NCI-H226 (cell line): ENCODE data around the gene GNB1.
A peak's percentile ranks its signal among the peaks of the same experiment; 100 is the strongest.
"Not testable (repeated sequence)": the region's sequence is repeated elsewhere in the genome, so short reads cannot be mapped to it uniquely, and the experiment has no call there.

ENCODE experiments used
- DNase-seq: peaks from one replicate; pipeline ENCODE4 v3.0.0-alpha.2; 2015

GNB1 gene

DNA sequence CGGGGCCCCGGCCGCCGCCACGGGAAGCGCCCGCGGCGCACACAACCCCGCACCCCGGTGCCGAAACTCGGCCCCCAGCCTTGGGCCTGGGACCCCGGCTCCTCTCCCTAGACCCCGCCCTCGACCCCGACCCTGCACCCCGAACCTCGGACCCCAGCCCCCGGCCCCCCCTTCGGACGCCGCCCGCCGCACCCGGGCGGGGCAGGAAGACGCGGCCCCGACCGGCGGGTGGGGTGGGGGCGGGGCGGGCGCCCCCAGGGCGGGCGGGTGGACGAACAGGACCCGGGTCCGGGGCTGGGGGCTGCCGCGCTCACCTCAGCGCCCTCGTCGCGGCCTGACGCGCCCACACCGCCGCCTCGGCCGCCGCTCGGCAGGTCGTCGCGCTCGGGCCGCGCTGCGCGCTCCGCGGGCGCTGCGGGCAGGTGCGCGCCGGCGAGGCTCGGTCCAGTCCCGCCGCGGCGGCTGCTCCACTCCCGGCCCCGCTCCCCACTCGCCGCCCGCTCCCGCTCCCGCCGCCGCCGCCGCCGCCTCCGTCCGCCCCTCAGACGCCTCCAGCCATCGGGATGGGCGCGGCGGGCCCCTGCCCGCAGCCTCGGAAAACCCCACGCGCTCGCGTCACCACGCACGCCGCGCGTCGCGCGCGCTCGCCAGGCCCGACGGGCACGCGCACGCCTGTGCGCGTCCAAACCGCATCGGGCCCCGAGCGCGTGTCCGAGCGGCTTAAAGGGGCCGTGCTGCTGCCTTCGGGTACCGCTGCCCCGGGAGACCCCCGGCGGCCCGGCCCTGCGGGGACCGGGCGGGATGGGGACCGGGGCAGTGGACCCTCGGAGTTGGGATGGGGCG, at the start of gene GNB1:
TSS of gene GNB1 (minus strand) at position 582 of the 843 bp plus-strand sequence. CDS start 65,634 bp downstream, outside the sequence.
- DNase-seq, result peak; percentile 85

DNA sequence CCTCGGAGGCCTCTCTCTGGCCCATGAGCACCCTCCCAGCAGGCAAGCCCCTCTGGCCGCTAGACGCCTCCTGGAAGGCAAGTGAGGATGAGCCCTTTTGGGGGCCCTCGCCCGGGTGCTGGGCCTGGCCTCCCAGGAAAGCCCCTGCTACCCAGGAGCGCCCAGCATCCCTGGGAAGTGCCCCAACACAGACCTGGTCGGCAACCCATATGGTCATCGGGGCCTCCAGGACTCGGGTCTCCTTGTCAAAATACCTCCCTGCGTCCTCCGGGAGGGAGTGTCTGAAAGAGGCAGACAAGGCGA, 49.2 kb upstream of the GNB1 start:
- no peak for DNase-seq

DNA sequence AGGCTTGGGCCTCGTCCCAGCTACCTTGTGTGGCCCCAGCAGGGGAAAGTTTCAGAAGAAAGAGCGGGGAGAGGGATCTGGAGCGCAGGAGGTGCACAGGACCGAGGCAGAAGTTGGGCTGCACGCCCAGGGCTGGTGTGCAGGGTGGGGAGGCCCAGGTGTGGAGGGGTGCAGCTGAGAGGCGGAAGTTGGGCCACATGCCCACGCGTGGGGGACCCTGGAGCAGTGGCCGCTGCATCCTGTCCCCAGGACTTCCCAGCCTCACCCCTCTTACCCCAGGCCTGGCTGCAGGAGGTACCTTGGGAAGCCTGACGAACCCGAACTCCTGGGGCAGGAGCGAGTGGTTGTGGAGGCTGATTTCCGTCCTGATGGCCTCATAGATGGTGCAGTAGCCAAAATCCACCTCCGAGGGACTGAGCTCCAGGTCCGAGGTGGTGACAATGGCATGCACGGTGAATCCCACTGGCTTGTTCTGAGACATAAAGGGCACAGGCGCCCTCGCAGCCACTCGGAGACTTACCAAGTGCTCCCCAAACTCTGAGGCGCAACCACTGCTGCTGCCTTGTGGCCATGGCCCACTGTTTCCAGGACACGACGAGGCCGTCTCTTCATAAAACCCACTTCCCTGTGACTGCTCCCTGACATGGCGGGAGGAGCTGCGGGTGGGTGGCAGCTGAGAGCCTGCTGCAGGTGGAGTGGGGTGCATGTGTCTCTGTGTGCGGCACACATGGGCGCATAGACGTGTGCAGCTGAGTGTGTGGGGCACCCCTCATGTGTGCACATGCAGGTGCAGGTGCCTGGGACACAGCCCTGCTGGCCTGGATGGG, 48.6 kb upstream of the GNB1 start:
- DNase-seq, result no peak

DNA sequence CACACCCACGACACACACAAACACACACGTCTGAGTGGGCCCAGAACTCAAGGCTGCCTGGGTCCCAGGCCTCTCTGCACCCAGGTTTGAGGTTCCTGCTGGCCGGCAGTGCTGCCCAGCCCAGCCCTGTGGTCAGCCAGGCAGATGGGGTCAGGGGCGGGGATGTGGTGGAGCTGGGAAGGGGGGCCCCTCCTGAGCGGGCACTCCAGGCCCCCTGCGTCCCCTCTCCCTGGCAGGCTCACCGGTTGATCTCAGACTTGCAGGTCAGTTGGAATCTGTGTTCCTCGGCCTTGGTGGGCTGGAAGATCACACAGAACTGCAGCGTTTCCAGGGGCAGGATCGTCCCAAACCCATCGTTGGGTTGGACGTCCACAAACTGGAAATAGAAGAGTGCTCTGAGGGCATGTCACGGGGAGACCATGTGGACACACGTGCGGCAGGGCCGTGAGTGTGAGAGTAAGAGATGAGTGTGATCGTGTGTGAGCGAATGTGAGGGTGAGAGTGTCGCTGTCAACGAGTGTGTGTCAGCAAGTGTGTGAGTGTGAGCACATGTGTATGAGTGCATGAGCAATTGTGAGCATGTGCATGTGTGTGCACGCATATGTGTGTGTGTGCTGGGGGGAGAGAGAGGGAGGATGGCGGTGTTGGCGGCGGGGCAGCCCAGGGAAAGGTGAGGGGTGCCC, 47.9 kb upstream of the GNB1 start:
- DNase-seq, result no peak

DNA sequence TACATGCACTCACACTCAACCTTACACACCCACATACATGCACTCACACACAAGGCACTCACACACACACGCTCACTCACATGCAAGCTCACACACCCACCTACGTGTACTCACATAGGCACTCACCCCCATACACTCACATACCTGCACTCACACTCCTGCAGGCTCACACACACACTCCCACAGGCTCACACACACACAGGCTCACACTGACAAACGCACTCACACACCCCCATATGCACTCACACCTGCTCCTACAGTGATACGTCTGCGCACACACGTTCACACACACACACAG, 47.3 kb upstream of the GNB1 start:
- no peak for DNase-seq

DNA sequence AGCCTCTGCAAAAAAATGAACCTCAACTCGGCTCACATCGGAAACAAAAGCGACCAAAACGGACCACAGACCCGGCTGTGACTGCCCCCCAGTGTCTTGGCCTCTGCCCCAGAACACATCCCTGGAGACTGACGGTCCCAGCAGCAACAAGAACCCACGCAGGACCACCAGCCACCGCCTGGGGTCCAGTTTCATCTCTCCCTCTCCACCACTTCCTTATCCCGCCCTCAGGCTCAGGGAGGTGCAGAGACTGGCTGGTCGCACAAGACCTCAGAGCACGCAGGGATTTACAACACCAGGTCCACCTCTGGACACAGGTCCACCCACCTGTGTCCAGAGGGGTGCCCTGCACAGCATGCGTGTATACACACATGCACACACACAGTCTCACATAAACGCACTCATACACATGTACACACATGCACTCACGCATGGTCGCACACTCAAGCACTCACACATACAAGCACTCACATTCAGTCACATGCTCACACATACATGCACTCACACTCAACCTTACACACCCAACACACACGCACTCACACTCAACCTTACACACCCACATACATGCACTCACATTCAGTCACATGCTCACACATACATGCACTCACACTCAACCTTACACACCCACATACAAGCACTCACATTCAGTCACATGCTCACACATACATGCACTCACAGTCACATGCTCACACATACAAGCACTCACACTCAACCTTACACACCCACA, 46.8 kb upstream of the GNB1 start:
- no peak for DNase-seq

DNA sequence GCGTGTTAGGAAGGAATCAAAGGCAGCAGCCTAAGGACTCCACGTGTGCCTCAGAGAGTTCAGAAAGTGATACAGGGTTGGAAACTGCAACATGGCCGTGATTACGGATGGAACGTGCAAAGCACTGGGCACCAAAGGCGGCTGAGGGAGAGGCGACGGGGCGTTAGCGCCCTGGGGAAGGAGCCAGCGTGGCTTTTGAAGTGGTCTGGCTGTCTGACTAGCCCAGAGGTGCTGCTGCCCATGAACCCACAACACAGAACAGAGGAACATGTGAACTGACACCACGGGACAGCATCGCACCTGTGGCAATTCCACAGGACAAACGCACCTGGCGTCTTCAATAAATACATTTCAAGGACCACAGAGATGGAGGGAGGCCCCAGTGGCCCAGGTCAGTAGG, 46.2 kb upstream of the GNB1 start:
- DNase-seq, result no peak

DNA sequence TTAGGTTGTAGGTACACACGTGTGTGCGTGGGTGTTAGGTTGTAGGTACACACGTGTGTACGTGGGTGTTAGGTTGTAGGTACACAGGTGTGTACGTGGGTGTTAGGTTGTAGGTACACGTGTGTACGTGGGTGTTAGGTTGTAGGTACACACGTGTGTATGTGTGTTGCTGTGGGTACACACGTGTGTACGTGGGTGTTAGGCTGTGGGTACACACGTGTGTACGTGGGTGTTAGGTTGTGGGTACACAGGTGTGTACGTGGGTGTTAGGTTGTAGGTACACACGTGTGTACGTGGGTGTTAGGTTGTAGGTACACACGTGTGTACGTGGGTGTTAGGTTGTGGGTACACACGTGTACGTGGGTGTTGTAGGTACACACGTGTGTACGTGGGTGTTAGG, 44.0 kb upstream of the GNB1 start:
- DNase-seq, result not testable (repeated sequence)

DNA sequence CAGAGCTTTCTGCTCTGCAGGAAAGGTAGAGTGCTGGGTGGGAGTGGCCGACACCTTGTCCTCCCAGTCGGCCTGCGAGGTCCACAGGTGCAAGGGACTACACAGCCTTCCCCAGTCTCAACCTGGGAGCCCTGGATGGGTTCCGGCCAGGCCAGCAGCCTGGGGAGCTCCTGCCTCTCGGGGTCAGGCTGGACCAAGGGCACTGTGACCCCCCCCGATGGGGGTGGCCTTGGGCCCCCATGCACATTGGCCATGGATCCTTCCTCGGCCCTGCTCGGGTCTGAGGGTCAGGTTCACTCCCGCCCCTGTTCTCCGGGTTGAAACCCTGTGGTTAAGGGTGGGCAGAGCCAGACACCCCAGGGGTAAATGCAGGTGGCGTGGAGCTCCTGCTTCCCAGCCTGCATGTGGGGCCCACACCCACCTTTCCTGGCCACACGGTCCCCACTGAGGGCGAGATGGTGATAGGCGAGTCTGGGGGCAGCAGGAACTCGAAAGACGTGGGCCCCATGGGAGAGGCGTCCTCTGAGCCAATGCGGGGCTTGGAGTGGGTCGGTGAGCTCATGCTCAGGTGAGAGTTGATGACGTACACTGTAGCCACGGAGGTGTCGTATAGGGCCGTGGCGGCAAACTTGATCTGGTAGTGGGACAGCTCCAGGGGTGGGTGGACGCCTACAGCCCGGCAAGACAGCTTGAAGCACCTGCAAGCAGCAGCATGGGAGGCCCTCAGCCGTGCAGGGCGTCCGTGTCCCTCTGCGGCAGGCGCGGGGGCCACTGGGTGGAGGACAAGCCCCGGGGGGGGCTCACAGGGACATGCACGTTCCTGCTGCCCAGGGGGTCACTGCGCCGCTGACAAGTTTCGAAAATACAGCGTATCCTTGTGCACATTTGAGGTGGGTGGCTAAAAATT, 39.0 kb upstream of the GNB1 start:
- DNase-seq, result no peak

DNA sequence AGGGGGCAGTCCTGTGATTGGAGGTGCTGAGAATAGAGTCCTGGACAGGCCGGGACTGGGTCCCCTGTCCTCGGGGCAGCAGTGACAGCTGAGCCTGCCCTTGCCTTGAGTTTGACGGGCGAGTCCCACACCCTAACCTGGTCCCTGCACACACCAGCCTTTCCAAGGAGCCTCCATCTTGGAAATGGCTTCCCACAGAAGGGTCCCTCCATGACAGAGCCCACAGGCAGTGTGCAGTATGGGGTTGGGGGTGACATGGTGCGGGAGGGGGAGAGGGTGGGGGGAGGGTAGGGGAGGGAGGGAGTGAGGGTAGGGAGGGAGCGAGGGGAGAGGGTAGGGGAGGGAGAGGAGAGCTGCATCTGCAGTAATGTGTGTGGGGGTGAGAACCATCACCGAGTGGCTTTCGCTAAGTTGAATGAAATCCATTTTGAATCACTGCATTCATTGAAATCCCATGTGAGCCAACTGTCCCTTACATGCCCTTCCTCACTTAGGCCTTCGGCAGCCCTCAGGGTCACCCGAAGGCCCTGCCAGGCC, 38.3 kb upstream of the GNB1 start:
- DNase-seq, result no peak

DNA sequence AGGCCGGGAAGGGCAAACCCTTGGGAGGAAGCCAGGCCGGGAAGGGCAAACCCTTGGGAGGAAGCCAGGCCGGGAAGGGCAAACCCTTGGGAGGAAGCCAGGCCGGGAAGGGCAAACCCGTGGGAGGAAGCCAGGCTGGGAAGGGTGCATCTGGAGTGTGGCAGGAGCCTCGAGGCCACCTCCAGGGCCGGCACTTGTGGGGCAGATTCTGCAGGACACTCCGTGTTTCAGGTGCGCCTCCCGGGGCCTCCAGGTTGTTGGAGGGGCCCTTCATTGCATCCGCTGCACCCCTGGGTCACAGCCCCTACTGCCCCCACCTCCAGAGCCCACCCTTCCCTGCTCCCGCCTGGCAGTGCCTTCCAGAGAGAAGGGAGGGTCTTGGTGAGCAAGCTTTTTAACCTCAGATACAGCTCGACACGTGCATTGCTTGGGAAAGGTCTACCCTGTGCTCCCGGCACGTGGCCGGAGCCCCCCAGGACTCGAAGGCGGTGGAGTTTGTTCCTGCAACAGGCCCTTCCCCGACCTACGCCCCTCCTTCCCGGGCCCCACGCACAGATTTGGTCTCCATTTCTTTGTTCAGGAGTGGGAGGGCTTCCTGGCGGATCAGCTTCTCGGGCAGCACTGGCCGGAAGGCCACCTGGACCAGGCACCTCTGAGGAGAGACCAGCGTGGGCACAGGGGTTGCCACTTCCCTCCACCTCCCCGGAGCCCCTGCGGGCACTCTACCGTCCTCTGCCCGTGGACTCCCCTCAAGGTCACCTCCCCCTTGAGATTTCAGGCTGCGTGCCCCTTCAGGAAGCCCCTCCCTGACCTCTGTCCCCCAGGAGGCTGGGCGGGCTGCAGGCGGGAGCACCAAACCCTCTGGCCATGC, 37.6 kb upstream of the GNB1 start:
- DNase-seq, result no peak

DNA sequence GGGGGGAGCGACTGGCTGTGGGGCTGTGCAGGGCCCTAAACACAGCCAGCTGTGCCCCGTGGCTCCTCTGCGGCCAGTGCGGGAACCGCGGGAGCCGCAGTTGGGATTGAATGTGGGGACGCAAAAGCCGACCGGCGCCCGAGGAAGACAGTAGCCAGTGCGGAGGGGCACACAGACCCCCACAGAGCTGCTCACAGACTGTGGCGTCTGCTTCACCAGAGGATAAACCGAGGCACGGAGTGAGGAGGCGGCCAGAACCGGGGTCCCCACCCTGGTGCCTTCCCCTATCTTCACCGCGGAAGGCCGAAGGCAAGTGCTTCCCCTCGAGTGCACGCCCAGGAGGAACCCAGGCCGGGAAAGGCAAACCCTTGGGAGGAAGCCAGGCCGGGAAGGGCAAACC, 36.9 kb upstream of the GNB1 start:
- DNase-seq, result no peak

DNA sequence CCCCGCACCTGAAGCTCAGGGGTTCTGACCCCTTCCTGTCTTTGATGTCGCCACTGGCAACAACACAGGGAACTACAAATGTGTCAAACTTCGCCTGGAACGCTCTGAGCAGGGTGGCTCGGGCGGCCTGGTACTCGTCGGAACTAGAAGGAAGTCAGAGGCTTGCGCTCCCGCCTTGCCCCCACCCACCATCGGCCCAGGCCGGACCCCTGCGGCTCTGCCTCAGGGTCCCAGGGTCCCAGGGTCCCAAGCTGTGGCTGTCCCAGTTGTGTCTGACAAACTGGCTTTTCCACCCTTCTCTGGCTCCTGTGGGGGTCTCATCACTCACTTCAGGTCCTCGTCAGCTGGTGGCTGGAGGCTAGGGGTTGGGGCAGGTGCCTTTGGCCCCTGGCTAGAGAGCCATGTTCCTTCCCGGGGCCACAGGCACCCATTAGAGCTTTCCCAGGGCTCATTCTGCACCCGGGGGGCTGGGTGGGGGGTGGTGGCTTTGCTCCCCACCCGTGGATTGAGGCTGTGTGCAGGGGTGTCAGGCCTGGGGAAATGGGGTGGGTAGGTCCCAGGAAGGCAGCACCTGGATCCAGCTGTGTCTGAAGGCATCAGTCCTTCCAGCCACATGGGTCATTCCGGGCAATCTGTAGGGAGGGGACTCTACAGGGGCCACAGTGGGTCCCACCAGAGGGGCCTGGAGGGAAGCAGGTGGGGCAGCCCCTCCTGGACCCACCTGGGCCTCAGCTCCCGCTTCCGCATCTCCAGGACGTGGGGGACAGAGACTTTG, 36.2 kb upstream of the GNB1 start:
- DNase-seq, result no peak

DNA sequence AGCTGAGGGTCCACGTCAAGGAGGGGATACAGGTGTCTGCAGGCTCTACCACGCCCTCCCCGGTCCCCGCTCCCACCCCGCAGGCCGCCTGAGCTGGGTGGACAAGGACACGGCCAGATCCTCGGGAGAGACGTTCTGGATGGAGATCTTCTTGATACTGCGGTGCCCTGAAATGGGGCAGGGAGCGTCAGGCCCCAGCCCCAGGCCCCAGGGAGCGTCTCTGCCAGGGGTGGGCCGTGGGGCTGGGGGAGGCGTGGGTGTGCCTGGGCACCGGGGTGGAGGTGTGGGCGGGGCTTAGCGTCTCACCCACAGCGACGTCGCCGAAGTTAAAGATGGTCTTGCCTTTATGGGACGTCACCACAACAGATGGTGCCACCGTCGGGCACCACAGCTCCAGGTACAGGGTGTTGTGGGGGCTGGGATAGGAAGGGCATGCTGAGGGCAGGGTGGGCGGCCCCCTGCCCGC, 35.5 kb upstream of the GNB1 start:
- DNase-seq, result no peak

DNA sequence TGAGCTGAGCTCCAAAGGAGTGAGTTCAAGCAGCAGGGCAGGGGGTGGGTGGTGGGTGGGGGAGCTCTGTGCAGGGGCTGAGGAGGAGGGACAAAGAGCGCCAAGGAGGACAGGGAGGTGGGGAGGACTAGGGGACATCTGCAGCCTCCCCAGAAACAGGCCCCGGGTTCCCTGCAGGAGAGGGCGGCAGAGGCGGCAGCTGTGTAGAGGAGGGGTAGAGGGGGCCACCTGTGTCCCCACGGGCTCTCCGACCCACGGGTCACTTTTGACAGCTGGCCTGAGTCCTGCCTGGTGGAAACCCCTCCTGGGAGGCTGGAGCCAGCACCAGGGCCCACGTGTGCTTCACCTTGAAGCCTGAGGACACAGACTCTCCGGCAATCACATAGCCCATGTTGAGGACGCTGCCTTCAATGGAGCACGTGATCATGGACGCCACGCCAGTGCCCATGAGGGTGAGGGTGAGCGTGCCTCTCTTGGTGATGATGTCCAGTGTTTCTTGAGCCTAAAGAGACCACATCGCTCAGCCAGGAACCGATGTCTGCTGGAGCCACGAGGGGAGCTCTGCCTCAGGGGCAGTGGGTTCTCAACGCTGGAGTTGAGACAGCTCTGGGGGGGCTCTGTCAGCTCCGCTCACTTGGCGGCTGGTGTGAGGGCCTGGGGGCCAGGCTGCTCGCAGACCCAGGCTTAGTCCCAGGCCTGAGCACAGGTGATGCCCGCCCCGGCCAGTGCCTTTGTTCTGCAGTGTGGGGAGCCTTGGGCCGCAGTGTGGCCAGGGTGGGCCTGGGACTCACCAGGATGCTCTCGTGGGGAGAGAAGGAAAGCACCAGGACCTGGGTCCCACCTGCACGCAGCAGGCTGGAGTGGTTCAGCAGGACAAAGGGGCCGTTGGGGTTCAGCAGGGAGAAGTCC, 34.8 kb upstream of the GNB1 start:
- DNase-seq, result no peak

DNA sequence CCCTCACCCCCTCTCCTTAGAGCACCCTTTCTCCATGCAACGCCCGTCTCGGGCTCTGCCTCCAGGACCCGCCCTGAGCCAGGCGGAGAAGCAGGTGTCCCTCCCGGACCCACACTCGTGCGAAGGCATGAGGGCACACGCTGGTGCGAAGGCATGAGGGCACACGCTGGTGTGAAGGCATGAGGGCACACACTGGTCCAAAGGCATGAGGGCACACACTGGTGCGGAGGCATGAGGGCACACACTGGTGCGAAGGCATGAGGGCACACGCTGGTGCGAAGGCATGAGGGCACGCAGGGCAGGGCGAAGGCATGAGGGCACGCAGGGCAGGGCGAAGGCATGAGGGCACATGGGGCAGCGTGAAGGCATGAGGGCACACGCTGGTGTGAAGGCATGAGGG, 34.0 kb upstream of the GNB1 start:
- no peak for DNase-seq

DNA sequence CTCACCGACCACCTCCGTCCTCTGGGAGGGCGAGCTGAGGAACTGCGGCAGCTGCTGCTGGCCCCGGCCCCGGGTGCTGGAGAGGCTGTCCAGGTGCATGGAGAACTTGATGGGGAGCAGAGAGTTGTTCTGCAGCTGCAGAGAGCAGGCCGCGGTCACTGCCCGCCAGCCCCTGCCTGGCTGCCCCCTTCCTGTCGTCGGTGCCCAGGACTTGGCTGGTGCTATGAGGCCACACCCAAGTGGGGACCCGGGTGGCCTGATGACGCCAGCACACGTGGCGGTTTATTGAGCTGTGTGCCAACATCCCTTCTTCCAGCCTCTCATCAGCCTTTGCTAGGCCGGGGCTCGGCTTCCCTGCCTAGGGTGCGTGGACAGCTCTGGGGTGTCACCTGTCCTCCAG, 33.5 kb upstream of the GNB1 start:
- DNase-seq, result no peak

DNA sequence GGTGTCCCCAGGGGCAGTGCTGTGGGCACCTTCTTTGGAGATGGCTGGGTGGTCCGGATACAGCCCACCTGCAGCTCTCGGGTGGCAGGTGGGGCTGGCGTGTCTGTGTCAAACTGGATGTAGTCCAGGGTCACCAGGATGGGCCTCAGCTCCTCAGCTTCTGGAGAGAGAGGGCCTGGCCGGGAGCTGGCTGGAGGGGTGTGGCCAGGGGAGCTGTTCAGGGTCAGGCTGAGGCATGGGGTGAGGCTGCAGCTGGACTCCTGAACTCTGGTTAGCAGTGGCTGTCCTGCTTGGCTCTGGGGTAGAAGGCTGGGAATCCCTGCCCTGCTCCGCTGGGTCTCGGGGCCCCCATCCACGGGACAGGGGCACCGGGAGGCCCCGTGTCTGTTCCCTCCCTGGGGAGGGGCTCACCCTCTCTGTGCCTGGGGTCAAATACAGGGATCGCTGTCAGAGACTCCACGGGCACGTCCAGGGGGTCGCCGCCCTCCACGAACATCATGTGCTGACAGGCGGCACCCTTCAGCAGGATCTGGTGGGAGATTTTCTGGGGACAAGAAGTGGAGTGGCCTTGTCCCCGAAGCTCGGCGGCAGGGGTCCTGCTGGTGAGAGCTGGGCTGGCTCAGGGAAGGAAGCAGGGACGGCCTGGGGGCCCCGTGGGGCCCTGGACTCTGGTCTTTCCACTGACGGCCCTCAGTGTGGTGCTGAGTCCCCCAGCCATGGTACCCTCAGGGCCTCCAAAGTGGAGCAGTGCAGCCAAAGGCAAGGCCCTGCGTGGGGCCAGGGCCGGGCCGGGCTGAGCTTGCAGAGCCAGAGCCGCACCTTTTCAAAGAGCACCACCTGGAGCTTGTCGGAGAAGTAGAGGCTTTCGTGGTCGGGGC, 32.3 kb upstream of the GNB1 start:
- DNase-seq, result no peak
